ENCODE measurements around the gene CDK18. TPM values are rescaled to one million over a fixed set of nuclear protein-coding genes. Genes with fewer than 3 reads are reported as not detected.

The CDK18 gene
- total RNA-seq, 2 donors from 2014 or later: 58.1 to 88.7 TPM

GRCh38 chr1:205532026-205532898 is 27.8 kb downstream of the CDK18 start:
- H3K4me3 ChIP-seq (ENCODE audit: low read length): no peak overlapping the region
- no peak for DNase-seq
- Mint-ChIP-seq H3K27me3 (ENCODE audit: insufficient read depth) (peaks cover 23% of the 10 kb centered on the region), H3K4me1 (no peaks in the 10 kb centered on the region), H3K4me3 (no peak overlapping the region), H3K27ac (no peak overlapping the region), H3K9me3 (no peaks in the 10 kb centered on the region), H3K36me3 (ENCODE audit: low read depth) (peaks cover 24% of the 10 kb centered on the region)
- no peak overlapping the region for H3K27ac ChIP-seq (ENCODE audit: low read depth, low read length)
- H3K27me3 ChIP-seq (ENCODE audit: control insufficient read depth, insufficient read depth, low read length, poor library complexity, severe bottlenecking): peaks cover 9% of the 10 kb centered on the region
- no peaks in the 10 kb centered on the region for H3K9me3 ChIP-seq (ENCODE audit: control insufficient read depth, low read length)
- H3K9ac ChIP-seq (ENCODE audit: extremely low read depth, low read length, poor library complexity, severe bottlenecking): no peak overlapping the region
- no peaks in the 10 kb centered on the region for H3K36me3 ChIP-seq (ENCODE audit: control insufficient read depth, insufficient read depth, low read length)
- H3K4me1 ChIP-seq (ENCODE audit: control insufficient read depth, insufficient read depth, low read length): peaks cover 3% of the 10 kb centered on the region
- TF ChIP-seq, protein P1, sequence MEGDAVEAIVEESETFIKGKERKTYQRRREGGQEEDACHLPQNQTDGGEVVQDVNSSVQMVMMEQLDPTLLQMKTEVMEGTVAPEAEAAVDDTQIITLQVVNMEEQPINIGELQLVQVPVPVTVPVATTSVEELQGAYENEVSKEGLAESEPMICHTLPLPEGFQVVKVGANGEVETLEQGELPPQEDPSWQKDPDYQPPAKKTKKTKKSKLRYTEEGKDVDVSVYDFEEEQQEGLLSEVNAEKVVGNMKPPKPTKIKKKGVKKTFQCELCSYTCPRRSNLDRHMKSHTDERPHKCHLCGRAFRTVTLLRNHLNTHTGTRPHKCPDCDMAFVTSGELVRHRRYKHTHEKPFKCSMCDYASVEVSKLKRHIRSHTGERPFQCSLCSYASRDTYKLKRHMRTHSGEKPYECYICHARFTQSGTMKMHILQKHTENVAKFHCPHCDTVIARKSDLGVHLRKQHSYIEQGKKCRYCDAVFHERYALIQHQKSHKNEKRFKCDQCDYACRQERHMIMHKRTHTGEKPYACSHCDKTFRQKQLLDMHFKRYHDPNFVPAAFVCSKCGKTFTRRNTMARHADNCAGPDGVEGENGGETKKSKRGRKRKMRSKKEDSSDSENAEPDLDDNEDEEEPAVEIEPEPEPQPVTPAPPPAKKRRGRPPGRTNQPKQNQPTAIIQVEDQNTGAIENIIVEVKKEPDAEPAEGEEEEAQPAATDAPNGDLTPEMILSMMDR (conservative IDR thresholded peaks at IDR 0.05): no peak
- 93% methylated on average over 10 to 22 of the region's 22 CpGs for WGBS, 2 experiments (ENCODE audit: insufficient coverage in 1 of 2, insufficient read length in 1 of 2)

GRCh38 chr1:205532996-205533735 is 28.7 kb downstream of the CDK18 start:
- Histone ChIP-seq H3K4me1 (ENCODE audit: control insufficient read depth, insufficient read depth, low read length) (peaks cover 3% of the 10 kb centered on the region), H3K36me3 (ENCODE audit: control insufficient read depth, insufficient read depth, low read length) (no peaks in the 10 kb centered on the region), H3K9ac (ENCODE audit: extremely low read depth, low read length, poor library complexity, severe bottlenecking) (no peak overlapping the region), H3K27ac (ENCODE audit: low read depth, low read length) (peak overlapping the region; percentile 72), H3K27me3 (ENCODE audit: control insufficient read depth, insufficient read depth, low read length, poor library complexity, severe bottlenecking) (peaks cover 12% of the 10 kb centered on the region), H3K4me3 (ENCODE audit: low read length) (no peak overlapping the region), H3K9me3 (ENCODE audit: control insufficient read depth, low read length) (no peaks in the 10 kb centered on the region)
- DNase-seq: peak; percentile 52
- H3K4me3 Mint-ChIP-seq: no peak overlapping the region
- H3K36me3 Mint-ChIP-seq (ENCODE audit: low read depth): peaks cover 24% of the 10 kb centered on the region
- H3K9me3 Mint-ChIP-seq: no peaks in the 10 kb centered on the region
- TF ChIP-seq, protein P1 (conservative IDR thresholded peaks at IDR 0.05): no peak
- H3K27me3 Mint-ChIP-seq (ENCODE audit: insufficient read depth): peaks cover 29% of the 10 kb centered on the region
- WGBS, 2 experiments (ENCODE audit: insufficient coverage in 1 of 2, insufficient read length in 1 of 2): 79 to 88% methylated on average over 7 to 12 of the region's 12 CpGs
- H3K4me1 Mint-ChIP-seq: no peaks in the 10 kb centered on the region
- no peak overlapping the region for H3K27ac Mint-ChIP-seq

GRCh38 chr1:205533748-205534443 is 29.4 kb downstream of the CDK18 start:
- Histone ChIP-seq H3K4me1 (ENCODE audit: control insufficient read depth, insufficient read depth, low read length) (no peaks in the 10 kb centered on the region), H3K4me3 (ENCODE audit: low read length) (no peak overlapping the region), H3K27ac (ENCODE audit: low read depth, low read length) (peak overlapping the region; percentile 72), H3K27me3 (ENCODE audit: control insufficient read depth, insufficient read depth, low read length, poor library complexity, severe bottlenecking) (peaks cover 12% of the 10 kb centered on the region), H3K36me3 (ENCODE audit: control insufficient read depth, insufficient read depth, low read length) (no peaks in the 10 kb centered on the region), H3K9ac (ENCODE audit: extremely low read depth, low read length, poor library complexity, severe bottlenecking) (no peak overlapping the region), H3K9me3 (ENCODE audit: control insufficient read depth, low read length) (no peaks in the 10 kb centered on the region)
- no peaks in the 10 kb centered on the region for H3K9me3 Mint-ChIP-seq
- no peak overlapping the region for H3K27ac Mint-ChIP-seq
- no peak overlapping the region for H3K4me3 Mint-ChIP-seq
- peaks cover 36% of the 10 kb centered on the region for H3K27me3 Mint-ChIP-seq (ENCODE audit: insufficient read depth)
- 83% methylated on average over 1 to 7 of the region's 7 CpGs for WGBS, 2 experiments (ENCODE audit: insufficient coverage in 1 of 2, insufficient read length in 1 of 2)
- TF ChIP-seq, protein P1 (conservative IDR thresholded peaks at IDR 0.05): no peak
- H3K4me1 Mint-ChIP-seq: no peaks in the 10 kb centered on the region
- H3K36me3 Mint-ChIP-seq (ENCODE audit: low read depth): peaks cover 24% of the 10 kb centered on the region
- DNase-seq: peak; percentile 43
